Neural cell (in vitro differentiated cells): Measurements from ENCODE around the gene ACTRT2.

Experiments
- CTCF ChIP-seq: fragments of 450-650 bp; IDR thresholded peaks from 2 replicates; pipeline ENCODE4 v1.5.1; 2014; ENCODE audit warnings: antibody characterized with exemption, mild to moderate bottlenecking, moderate library complexity; ENCODE audit not compliant: poor library complexity, severe bottlenecking
- EP300 ChIP-seq: fragments of 450-650 bp; conservative IDR thresholded peaks from 2 replicates; pipeline ENCODE4 v1.6.1; 2014; ENCODE audit warnings: antibody characterized with exemption, mild to moderate bottlenecking, moderate library complexity; ENCODE audit not compliant: poor library complexity, severe bottlenecking
- MXI1 ChIP-seq: fragments of 450-650 bp; conservative IDR thresholded peaks from 2 replicates; pipeline ENCODE4 v1.6.1; 2014; ENCODE audit warnings: antibody characterized with exemption, mild to moderate bottlenecking; ENCODE audit not compliant: poor library complexity, severe bottlenecking

GRCh38 chr1:3028531-3029282, 7.4 kb downstream of the ACTRT2 start:
- TF ChIP-seq CTCF (no peak), EP300 (no peak), MXI1 (no peak)
